Type B pancreatic cell (in vitro differentiated cells): Measurements from ENCODE around the gene PIWIL4. TPM values are rescaled to one million over a fixed set of nuclear protein-coding genes. Genes with fewer than 3 reads are reported as not detected.
"Not testable (repeated sequence)": the region's sequence is repeated elsewhere in the genome, so short reads cannot be mapped to it uniquely, and the experiment has no call there.

Experiments used
- DNase-seq: peaks from one replicate; pipeline ENCODE4 v3.0.0; 2021; ENCODE audit warnings: mixed read lengths; ENCODE audit not compliant: unreplicated experiment; ENCODE audit errors: extremely low spot score
- H3K27ac Mint-ChIP-seq: 2 replicates; pipeline ENCODE4 v1.8.0; 2021; ENCODE audit warnings: mild to moderate bottlenecking, mixed read lengths
- H3K27me3 Mint-ChIP-seq: 2 replicates; pipeline ENCODE4 v1.8.0; 2021; ENCODE audit warnings: mixed read lengths
- H3K36me3 Mint-ChIP-seq: 2 replicates; pipeline ENCODE4 v1.8.0; 2021; ENCODE audit warnings: mixed read lengths
- H3K4me1 Mint-ChIP-seq: one replicate; pipeline ENCODE4 v1.8.0; 2021; ENCODE audit warnings: mixed read lengths; ENCODE audit not compliant: unreplicated experiment
- H3K4me3 Mint-ChIP-seq: 2 replicates; pipeline ENCODE4 v1.8.0; 2021; ENCODE audit warnings: mild to moderate bottlenecking, mixed read lengths
- H3K9me3 Mint-ChIP-seq: 2 replicates; pipeline ENCODE4 v1.8.0; 2021; ENCODE audit warnings: mixed read lengths
- CTCF ChIP-seq: fragments of 200-600 bp; sonication (generic); conservative IDR thresholded peaks from 2 replicates; pipeline ENCODE4 v1.5.0; 2021; ENCODE audit warnings: antibody characterized with exemption, mild to moderate bottlenecking
- total RNA-seq: library from RNA; stranded (reverse); gene quantifications from 2 replicates; pipeline ENCODE4 v1.2.1, GENCODE V29; 2021; ENCODE audit warnings: low replicate concordance

The PIWIL4 gene
- total RNA-seq, 1 donor from 2014 or later: 4.2 TPM

GRCh38 chr11:94638902-94639373, 71.8 kb downstream of the PIWIL4 start:
- Mint-ChIP-seq H3K36me3 (no peaks in the 10 kb centered on the region), H3K27ac (no peak overlapping the region), H3K4me1 (peaks cover 6% of the 10 kb centered on the region), H3K9me3 (no peaks in the 10 kb centered on the region), H3K4me3 (no peak overlapping the region), H3K27me3 (peaks cover 10% of the 10 kb centered on the region)
- TF ChIP-seq CTCF: no peak
- DNase-seq: no peak

DNA sequence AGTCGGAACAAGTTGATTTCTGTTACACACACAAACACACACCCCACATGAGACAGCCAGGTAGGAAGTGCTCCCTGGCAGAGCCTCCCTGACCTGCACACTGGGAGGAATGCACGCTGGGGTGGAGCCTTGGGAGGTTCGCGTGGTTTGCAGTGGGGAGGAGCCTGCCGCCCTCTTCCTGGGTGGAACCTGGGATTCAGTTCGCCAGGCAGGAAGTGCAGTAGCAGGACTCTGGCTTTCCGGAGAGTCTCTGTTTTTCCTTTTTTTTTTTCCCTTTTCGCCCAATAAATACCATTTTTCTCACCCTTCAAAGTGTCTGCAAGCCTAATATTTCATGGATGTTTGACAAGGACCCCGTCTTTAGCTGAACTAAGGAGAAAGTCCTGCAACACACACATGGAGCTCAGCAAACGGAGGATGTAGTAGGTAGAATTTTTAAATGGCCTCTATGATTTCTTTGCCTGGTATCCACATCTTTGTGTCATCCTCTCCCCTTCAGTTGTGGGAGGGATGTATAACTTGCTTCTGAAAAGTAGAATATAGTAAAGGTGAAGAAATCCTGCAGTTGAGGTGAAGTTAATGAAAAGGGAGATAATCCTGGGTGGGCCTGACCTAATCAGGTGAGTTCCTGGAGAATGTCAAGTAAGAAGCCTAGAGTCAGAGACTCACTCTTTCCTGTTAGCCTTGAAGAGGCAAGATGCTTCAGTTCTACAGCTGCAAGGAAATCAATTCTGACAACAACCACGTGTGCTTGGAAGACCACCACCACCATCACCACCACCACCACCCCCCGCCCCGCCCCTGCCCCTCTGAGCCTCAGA, 72.9 kb downstream of the PIWIL4 start:
- Mint-ChIP-seq H3K27me3 (peaks cover 18% of the 10 kb centered on the region), H3K9me3 (no peaks in the 10 kb centered on the region), H3K4me1 (peaks cover 6% of the 10 kb centered on the region), H3K27ac (no peak overlapping the region), H3K36me3 (no peaks in the 10 kb centered on the region), H3K4me3 (no peak overlapping the region)
- TF ChIP-seq CTCF: no peak
- DNase-seq: no peak

GRCh38 chr11:94641167-94641761, 74.1 kb downstream of the PIWIL4 start:
- no peaks in the 10 kb centered on the region for H3K36me3 Mint-ChIP-seq
- peaks cover 22% of the 10 kb centered on the region for H3K27me3 Mint-ChIP-seq
- H3K9me3 Mint-ChIP-seq: no peaks in the 10 kb centered on the region
- H3K27ac Mint-ChIP-seq: no peak overlapping the region
- TF ChIP-seq CTCF: no peak
- H3K4me1 Mint-ChIP-seq: peaks cover 11% of the 10 kb centered on the region
- no peak for DNase-seq
- H3K4me3 Mint-ChIP-seq: no peak overlapping the region

DNA sequence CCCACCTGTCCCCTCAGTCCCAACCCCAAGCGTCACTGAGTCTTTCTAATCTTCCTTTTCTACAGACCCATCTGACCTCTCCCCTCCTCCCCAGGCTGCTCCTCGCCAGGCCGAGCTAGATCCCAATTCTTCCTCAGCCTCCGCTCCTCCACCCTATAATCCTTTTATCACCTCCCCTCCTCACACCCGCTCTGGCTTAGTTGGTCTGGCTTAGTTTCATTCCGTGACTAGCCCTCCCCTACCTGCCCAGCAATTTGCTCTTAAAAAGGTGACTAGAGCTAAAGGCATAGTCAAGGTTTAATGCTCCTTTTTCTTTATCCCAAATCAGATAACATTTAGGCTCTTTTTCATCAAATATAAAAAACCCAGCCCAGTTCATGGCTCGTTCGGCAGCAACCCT, 76.0 kb downstream of the PIWIL4 start:
- not testable (repeated sequence) for H3K36me3 Mint-ChIP-seq, H3K27ac Mint-ChIP-seq, DNase-seq, H3K9me3 Mint-ChIP-seq, H3K4me3 Mint-ChIP-seq
- peaks cover 22% of the 10 kb centered on the region for H3K27me3 Mint-ChIP-seq
- H3K4me1 Mint-ChIP-seq: peaks cover 11% of the 10 kb centered on the region

- Mint-ChIP-seq H3K27ac (no peak overlapping the region), H3K9me3 (no peaks in the 10 kb centered on the region), H3K27me3 (peaks cover 15% of the 10 kb centered on the region), H3K4me1 (peaks cover 17% of the 10 kb centered on the region), H3K36me3 (no peaks in the 10 kb centered on the region), H3K4me3 (no peak overlapping the region)
- no peak for TF ChIP-seq CTCF
- no peak for DNase-seq
These were observed 80.8 kb downstream of the PIWIL4 start for GRCh38 chr11:94647926-94648325.

DNA sequence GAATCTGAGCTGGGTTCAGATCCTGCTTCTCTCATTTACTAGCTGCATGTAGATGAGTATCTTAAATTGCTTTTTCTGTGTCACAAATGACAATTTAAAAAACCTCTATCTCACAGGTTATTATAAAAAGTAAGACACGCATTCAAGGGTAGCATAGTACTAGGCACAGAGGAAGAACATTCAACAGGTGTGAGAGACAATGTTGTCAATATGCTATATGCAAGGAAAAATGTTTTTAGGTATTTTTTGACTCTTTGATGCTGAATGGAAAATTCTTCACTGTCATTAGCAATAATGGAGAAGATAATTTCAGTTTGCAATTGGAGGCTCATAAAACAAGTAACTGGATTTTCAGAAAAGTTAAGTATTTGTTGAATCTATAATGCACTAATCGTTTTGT, 81.6 kb downstream of the PIWIL4 start:
- H3K4me3 Mint-ChIP-seq: no peak overlapping the region
- no peak for TF ChIP-seq CTCF
- H3K4me1 Mint-ChIP-seq: peaks cover 17% of the 10 kb centered on the region
- no peaks in the 10 kb centered on the region for H3K36me3 Mint-ChIP-seq
- H3K27me3 Mint-ChIP-seq: peaks cover 11% of the 10 kb centered on the region
- no peak for DNase-seq
- no peaks in the 10 kb centered on the region for H3K9me3 Mint-ChIP-seq
- no peak overlapping the region for H3K27ac Mint-ChIP-seq
